Stimulated activated CD4-positive, alpha-beta T cell treated with anti-CD3 and anti-CD28 coated beads, TNF-alpha, amount 100 ng/mL, for 24 hours (primary cell): ENCODE results near the gene XRRA1.
"Not testable (repeated sequence)": the region's sequence is repeated elsewhere in the genome, so short reads cannot be mapped to it uniquely, and the experiment has no call there.

ENCODE experiments used
- DNase-seq, 3 experiments: peaks; one replicate each; pipeline ENCODE4 v3.0.0-alpha.2; 2020; ENCODE audit warnings: low read depth in 3 of 3

Gene XRRA1, protein sequence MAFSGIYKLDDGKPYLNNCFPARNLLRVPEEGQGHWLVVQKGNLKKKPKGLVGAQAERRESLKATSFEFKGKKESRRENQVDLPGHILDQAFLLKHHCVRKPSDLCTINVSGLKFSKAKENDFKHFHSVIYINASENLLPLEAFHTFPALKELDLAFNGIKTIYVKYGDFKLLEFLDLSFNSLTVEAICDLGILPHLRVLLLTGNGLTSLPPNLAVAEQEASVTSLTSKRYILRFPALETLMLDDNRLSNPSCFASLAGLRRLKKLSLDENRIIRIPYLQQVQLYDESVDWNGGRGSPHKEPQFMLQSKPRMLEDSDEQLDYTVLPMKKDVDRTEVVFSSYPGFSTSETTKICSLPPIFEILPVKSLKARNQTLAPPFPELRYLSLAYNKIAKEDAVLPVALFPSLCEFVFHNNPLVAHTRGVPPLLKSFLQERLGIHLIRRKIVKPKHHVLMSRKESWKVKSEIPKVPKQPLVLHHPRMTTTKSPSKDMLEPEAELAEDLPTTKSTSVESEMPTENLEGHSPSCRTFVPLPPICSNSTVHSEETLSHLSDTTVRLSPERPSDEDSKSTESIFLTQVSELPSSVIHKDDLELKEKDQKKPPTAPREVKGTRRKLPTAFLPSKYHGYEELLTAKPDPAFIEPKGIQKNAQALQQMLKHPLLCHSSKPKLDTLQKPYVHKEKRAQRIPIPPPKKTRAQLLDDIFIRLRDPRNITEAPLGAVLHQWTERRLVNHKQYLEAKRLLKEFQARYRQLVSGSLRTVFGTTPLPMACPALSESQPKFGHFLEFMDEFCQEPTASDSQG

DNA sequence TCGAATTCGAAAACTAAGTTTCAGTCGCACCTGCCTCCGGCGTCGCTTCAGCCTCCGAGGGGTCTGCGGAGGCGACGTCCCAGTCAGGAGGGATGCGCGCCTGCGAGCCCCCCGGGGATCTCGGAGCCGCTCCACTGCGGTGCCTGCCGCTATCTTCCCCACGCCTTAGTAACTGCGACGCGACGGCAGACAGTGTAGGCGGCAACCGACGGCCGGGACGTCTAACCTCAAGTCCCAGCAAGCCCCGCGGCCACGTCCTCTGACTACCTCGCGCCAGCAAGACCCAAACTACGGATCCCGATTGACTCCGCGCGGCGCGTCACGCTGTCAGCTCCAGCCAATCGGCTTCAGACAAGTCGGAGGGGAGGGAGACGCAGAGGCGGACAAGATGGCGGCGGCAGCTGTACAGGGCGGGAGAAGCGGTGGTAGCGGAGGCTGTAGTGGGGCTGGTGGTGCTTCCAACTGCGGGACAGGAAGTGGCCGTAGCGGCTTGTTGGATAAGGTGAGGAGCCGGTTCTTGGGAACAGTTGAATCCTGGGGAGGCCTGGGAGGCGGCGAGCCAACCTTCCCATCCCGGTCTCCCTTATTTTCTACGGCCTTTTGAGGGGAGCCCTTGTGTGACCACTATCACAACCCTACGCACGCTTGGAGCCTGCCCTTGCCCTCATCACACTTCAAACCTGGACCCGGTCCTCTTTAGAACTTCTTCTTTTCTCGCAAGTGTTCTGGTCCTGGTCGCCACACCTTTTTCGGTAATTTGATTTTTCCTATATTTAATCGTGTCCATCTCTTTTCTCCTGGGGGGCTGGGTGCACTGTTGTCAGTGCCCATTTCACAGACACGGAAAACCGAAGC is at the start of gene XRRA1, which contains the start of gene SPCS2:
XRRA1 (minus strand) TSS at position 194 of the 855 bp plus-strand sequence. CDS start 8,213 bp downstream, outside the sequence.
SPCS2 (plus strand) TSS at position 369 of the 855 bp plus-strand sequence; CDS start at position 389, 20 bp downstream.
- DNase-seq: peak; percentile 97 to 98 (median 98)

DNA sequence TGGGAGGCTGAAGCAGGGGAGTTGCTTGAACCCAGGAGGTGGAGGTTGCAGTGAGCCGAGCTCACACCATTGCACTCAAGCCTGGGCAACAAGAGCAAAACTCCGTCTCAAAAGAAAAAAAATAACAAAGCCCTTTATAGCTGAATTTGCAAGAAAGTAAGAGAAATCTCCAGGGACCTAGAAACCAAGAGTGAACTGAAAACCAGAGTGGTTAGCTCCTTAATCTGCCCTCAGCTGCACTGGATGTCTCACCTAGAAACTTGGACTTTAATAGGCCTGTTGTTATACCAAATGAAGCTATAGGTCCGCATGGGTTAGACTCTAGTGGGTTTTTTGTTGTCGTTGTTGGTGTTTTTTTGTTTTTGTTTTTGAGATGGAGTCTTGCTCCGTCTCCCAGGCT is 44.0 kb upstream of the XRRA1 start:
- DNase-seq: no peak

DNA sequence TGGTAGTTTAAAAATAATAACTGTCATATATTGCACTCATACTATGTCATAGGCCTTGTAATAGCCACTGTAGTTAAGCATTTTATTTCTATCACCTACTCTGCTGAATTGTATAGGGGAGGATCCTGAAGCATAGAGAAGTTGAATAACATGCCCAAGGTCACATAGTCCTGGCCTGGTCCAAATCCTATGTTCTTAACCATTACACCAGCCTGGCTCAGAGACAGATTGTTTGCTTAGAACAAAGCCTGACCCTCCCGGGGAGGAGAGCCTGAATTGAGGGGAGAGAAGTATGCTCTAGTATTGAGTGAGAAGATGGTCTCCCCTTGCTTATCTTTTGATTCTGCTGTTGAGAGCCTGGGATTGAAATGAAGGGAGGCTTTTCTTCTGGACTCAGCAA is 42.0 kb upstream of the XRRA1 start:
- DNase-seq: no peak

DNA sequence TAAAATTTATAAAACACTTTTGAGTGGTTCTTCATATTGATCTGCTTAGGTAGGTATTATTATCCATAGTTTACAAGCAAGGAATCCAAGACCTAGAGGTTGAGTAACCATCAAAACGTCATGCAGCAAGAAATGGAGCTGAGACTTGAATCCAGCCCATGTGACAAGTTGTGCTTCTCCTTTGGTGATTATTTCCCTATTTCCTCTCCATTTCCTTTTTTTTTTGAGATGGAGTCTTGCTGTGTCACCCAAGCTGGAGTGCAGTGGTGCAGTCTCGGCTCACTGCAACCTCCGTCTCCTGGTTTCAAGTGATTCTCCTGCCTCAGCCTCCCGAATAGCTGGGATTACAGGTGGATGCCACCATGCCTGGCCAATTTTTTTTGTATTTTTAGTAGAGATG is 41.3 kb upstream of the XRRA1 start:
- not testable (repeated sequence) for DNase-seq

DNA sequence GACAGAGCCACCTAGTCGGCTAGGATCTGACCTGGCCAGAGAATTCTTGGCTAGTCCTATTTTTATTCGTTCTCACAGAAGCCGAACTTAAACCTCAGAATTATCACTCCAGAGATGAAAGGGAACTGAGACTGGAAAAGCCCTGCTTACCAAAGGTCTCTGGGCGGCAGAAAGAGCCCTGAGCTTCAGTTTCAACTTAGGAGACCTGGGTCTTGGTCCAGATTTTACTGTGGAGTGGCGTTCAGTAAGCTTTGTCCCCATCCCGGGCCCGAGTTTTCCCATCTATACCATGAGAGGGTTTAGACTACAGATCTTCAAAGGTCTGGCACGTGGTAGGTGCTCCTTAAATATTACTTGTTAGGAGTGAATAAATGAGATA is 40.4 kb upstream of the XRRA1 start:
- DNase-seq: no peak

DNA sequence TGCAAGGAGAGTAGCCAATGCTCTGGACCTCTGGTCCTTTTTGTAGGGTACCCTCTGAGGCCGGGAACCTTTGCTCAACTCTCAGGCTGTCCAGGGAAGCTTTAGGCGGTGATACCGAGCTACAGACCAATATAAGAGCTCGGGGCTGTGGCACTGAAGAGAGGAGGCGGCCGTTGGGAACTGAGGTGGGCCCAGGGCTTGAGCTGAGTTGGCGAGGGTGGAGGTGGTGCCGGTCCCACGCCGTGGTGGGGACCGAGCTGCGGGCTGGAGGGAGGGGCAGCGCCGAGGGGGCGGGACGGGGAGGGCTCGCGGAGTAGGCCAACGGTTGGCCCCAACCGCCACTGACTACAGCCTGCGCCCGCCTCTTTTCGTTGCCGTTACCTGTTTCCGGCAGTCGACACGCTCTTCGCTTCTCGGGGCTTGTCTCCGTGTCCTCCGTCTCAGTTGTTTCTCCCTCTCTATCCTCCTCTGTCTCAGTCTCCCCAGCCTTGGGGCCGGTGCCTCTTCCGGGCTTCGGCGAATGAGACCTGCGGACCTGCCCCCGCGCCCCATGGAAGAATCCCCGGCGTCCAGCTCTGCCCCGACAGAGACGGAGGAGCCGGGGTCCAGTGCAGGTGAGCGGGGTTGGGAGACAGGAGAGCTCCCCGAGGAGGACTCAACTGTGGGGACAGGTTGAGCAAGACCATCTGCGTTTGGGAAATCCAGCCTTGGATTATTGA is 39.8 kb upstream of the XRRA1 start, which contains the start of gene NEU3:
NEU3 (plus strand) TSS at position 393 of the 719 bp plus-strand sequence; CDS start at position 521, 128 bp downstream.
- DNase-seq: peak; percentile 71 to 84 (median 74)

DNA sequence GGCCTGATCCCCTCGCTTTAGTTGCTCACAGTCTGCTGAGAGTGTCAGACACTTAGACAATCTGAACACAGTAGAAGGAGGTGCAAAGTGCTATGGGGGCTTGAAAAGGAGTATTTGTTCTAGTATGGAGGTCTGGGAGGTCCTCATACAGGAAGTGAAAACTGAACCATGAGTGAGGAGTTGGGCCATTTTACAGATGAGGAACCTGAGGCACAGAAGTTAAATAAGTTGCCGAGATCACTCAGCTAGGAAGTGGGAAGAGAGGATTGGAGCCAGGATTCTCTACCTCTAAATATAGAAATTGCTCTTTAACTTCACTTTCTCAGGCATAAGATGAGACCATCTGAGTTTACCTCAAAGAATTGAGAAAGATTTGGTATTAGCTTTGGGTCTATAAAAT is 35.8 kb upstream of the XRRA1 start:
- no peak for DNase-seq

DNA sequence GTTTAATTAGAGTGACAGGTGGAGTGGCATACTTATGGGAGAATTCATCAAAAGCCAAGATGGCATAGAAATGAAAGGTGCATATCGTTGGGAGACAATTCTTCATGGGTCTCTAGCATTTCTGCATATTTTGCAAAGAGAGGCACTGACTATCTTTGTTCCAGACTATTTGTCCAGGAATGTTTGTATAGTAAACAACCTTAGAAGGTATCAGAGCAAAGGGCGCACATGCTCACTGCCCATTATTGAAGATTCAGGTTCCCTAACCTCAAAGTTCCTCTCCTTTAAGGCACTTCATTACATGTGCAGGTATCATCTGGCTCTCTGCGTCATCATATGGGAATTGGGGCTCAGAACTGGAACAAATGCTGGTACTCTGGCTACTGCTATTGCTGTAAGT is 35.2 kb upstream of the XRRA1 start:
- no peak for DNase-seq

DNA sequence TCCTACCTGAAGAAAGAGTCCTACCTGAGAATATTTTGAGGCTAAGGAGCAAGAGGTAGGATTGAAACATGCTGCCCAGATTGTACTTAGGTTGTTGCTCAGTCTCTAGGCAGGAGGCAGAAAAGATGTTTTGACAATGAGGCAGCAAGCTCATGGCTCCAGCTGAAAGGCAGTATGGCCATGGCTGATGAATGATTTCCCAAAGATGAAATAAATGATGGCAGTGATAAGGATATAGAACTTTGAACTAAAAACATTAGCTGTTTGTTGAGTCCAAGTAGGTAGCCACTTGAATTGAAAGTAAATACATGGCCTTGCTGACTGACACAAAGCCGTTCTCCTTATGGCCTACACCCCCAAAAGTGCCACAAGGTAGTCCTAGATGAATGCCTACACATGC is 33.0 kb upstream of the XRRA1 start:
- DNase-seq: no peak

DNA sequence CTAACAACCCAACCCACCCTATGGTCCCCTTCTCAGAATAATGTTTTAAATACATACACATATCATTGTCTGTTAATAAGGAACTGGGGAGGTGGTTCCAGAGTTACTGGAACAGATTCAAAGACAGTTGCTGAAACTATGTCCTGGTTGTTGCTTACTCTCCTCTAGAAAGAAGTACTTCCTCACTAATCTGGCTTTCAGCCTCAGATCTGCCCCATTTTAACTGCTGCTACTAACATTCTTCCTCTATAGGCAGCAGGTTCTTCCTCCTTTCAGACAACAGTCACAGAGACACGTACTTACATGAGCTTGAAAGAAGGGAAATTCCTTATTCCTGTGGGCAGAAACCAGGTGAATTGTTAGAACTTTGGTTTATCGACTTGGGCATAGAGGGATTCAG is 31.7 kb upstream of the XRRA1 start:
- DNase-seq: no peak

DNA sequence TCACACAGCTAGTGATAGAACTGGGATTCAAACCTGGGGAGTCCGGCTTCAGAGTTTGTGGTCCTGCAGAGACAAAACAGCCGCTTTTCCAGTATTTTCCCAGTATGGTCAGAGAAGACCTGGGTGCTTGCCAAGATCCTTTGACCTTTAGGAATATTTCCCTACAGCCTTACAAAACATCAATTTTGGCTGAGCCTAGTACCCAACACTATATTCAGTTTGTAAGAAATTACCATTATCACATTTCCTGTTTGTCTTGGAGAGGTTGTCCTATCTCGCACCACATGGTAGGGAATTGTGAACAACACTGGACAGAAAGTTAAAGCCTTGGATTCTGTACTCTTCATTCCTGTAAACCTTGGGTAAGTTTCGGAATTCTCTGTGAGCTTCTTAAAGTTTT is 29.1 kb upstream of the XRRA1 start:
- DNase-seq: no peak

DNA sequence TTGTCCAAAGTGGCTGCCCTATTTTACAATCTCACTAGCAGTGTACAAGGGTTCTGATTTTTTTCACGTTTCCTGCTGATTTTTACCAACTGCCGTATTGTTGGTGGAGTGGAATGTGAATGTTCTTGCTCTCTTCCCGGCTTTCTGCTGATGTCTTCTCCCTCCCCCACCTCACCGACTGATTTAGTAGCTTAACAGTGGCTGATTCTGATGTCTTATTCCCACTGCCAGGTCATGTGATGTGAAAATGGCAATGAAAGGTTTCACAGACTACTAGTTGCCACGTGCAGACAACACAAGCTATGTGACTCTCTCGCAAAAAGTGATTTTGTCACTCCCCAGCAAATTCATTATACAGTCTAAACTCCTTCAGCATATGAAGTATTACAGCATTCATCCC is 22.5 kb upstream of the XRRA1 start:
- DNase-seq: no peak

DNA sequence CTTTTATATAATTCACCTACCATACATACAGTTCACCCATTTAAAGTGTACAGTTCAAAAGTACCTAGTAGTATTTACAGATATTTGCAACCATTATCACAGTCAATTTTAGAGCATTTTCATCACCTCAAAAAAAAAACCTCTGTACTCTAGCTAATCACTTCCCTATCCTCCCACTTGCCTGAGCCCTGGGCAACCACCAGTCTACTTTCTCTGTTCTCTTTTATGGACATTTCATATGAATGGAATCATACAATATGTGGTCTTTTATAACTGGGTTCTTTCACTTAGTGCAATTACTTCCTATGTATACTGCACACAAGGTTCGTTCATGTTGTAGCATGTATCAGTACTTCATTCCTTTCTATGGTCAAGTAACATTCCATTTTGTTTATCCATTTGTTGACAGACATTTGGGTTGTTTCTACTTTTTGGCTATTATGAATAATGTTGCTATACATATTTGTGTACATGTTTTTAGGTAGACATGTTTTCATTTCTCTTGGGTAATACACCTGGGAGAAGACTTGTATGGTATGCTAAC is 22.0 kb upstream of the XRRA1 start:
- no peak for DNase-seq

DNA sequence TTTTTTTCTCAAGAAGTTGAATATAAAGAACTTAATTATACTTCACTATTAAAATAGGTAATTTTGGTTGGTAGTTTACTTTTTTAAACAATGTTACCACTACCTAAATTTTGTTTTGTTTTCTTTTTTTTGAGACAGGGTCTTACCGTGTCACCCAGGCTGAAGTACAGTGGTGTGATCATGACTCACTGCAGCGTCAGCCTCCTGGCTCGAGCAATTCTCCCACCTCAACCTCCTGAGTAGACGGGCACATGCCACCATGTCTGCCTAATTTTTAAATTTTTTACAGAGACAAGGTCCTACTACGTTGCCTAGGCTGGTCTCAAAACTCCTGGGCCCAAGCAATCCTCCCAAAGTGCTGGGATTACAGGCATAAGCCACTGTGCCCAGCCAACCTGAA is 17.8 kb upstream of the XRRA1 start:
- DNase-seq: no peak

DNA sequence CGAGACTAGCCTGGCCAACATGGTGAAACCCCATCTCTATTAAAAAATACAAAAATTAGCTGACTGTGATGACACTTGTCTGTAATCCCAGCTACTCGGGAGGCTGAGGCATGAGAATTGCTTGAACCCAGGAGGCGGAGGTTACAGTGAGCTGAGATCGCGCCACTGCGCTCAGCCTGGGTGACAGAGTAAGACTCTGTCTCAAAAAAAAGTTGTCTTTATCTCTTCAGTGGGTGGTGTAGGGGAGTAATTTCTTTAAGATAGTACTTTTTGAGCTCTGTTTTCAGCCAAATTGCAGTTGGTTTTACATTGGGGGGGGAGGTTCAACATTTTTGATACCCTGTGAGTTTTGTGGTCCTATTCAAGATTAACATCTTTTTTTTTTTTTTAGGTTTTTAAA is 11.2 kb upstream of the XRRA1 start:
- not testable (repeated sequence) for DNase-seq

DNA sequence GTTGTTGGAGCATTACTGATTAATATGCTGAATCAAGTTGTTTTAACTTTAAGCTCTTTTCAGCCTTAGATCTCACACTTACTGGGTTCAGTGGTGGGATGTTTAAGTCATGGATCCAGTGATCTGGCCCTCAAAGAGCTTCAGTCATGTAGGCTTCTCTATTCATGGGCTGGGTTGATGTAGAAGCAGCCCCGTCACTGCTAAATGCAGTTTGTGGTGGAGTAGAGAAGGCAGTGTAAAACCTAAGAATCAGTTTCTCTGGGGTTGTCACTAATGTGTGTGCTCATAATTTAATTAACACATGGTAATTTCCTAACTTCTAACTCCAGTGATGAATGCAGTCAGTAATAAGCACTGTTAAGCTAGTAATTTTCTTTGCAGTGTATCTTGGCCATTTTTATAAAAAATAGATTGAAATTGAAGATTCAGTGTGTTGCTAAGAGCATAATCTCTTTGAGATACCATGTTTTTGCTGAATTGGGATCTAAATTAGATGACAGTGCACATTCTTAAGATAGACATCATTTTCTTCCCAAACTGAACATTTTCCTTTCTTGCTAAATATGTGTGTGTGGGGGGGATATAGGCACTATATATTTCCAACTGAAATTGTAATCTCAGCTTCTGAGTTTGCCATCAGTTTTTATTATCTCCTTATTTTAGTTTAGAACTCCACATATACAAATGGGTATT is 9.2 kb upstream of the XRRA1 start:
- DNase-seq: no peak

DNA sequence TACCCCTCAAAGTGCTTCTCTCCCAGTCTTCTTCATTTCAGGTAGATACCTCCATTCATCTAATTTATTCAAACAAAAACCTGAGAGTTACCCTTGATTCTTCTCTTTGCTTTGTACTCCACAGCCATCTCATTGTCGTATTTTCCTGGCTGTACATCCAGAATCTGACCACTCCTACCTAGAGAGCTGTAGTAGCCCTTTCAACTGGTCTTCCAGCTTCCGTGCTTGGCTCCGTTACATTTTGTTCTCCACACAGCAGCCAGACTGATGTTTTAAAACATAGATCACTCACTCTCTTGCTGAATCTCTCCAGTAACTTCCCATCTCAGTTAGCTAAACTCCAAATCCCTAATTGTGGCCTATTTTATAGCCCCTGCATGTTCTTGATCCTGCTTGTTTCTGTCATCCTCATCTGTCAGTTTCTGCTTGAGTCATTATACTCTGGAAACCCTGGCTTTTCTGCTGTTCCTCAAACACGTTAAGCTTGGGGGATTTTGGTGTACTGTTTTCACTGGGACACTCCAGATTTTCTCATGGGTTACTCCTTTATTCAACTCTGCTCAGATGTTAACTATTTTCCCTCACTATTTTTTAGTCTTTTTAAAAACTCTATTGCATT is 7.6 kb upstream of the XRRA1 start:
- DNase-seq: no peak

DNA sequence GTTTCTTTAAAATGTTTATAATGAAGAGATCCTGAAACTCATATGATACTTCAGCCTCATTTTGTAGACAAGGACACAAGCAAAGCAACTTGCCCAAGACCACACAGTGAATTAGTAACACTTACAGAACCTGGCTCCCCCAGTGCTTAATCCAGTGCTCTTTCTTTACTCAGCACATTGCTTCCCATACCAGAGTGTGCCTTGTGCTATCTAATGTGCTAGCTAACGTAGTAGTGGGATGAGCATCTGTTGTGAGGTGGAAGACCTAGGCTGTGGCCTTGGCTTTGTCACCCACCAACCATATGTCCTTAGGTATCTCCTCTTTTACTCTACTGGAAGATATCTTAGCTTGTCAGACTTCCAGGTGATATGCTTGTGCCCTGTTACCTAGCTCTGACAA is 5.3 kb upstream of the XRRA1 start:
- no peak for DNase-seq

DNA sequence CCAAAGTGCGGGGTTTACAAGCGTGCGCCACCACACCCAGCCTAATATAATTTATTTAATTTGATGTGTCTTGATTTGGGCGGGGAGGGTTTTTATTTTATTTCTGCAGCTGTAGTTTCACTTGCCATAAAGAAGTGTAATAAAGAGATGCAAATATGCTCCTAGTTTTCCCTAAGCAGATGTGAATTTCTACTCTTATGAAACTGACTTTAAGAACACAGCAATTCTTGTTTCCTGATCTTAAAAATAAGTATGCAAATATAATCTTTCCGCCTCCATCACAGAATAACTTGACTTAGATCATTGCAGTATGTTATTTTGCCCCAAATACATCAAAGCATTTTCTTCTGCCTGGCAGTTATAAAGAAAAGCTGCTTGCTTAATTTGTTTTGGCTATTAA is 4.6 kb upstream of the XRRA1 start:
- no peak for DNase-seq

DNA sequence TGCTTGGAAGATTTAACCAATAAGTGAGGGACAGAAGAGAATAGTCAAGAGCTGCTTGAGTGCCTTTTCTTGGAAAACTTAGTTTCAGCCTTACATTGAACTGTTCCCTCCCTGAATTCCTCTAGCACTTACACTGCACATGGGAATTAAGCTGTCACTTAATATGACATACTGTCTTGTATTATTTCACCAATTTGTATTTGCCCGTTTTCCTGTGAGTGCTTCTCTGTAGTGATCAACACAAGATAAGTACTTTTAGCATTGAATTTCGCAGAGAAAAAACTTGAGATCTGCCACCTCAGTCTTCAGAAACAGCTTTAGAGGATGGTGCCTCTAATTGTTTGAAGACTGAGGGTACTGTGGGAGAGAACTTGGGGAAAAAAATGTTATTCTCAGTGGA is 3.9 kb upstream of the XRRA1 start:
- DNase-seq: no peak
